A549 (cell line): Measurements from ENCODE around the gene H6PD. TPM values are rescaled to one million over a fixed set of nuclear protein-coding genes. Genes with fewer than 3 reads are reported as not detected.

Source experiments
- ATAC-seq, 2 experiments: fragments of 200-7000 bp in 1 of 2; fragments of >200 bp in 1 of 2; cut with Nextera tagmentation in 1 of 2; cut with Tn5 transposase in 1 of 2; 3 replicates each; pipeline versions ENCODE4 v1.8.0 to v1.9.1; 2018 to 2020; ENCODE audit warnings: mild to moderate bottlenecking in 1 of 2, moderate library complexity in 1 of 2
- CTCF ChIA-PET: fragments of 300-600 bp; sonication (Branson Sonifier 250); formaldehyde crosslinking; extraction: SDS; loops from one replicate; lab custom pipeline; 2021; ENCODE audit warnings: antibody characterized with exemption, inconsistent platforms; lab: Yijun Ruan, JAX
- POLR2A ChIA-PET: fragments of 350-600 bp; formaldehyde crosslinking; extraction: SDS; loops from one replicate; lab custom pipeline; 2021; ENCODE audit warnings: antibody characterized with exemption, inconsistent platforms; lab: Yijun Ruan, JAX
- DNase-seq, 2 experiments: peaks; one replicate each; pipeline versions ENCODE4 v3.0.0 to v3.0.0-alpha.2; 2011 to 2016; ENCODE audit warnings: low read depth in 1 of 2, low spot score in 1 of 2
- FAIRE-seq: peaks from 2 replicates; lab custom pipeline; 2011; peaks lifted over from hg19 to GRCh38; lab: Jason Lieb, UNC
- H3K27ac ChIP-seq, 2 experiments: fragments of >200 bp; sonication (Bioruptor Twin); formaldehyde crosslinking; 3 replicates each; pipeline ENCODE4 v1.5.1; 2016 to 2017
- H3K4me1 ChIP-seq: fragments of >200 bp; sonication (Bioruptor Twin); formaldehyde crosslinking; 3 replicates; pipeline ENCODE4 v1.6.1; 2016
- H3K4me2 ChIP-seq: fragments of >200 bp; sonication (Bioruptor Twin); formaldehyde crosslinking; 3 replicates; pipeline ENCODE4 v1.6.1; 2016
- H3K4me3 ChIP-seq: fragments of >200 bp; sonication (Bioruptor Twin); formaldehyde crosslinking; 3 replicates; pipeline ENCODE4 v1.5.1; 2016
- H3K9me3 ChIP-seq: fragments of >200 bp; sonication (Bioruptor Twin); formaldehyde crosslinking; 3 replicates; pipeline ENCODE4 v1.6.1; 2016
- BCL3 ChIP-seq: fragments of >200 bp; sonication (Bioruptor Twin); formaldehyde crosslinking; IDR thresholded peaks from 3 replicates; pipeline ENCODE4 v1.6.1; 2016
- CEBPB ChIP-seq, 2 experiments: fragments of >200 bp in 1 of 2; sonication (Bioruptor Twin) in 1 of 2; formaldehyde crosslinking in 1 of 2; IDR thresholded peaks; 2 replicates each; pipeline ENCODE4 v1.6.1; 2012 to 2016
- CHD4 ChIP-seq: fragments of 200-600 bp; sonication (generic); IDR thresholded peaks from 2 replicates; pipeline ENCODE4 v1.6.1; 2016; ENCODE audit warnings: antibody characterized with exemption, mild to moderate bottlenecking, borderline replicate concordance
- EHF ChIP-seq: fragments of 250-450 bp; sonication (Bioruptor Pico); IDR thresholded peaks from 2 replicates; pipeline ENCODE4 v1.5.0; 2020; ENCODE audit warnings: mild to moderate bottlenecking
- ESRRA ChIP-seq: fragments of 150-350 bp; IDR thresholded peaks from 2 replicates; pipeline ENCODE4 v1.6.1; 2014; ENCODE audit warnings: mild to moderate bottlenecking, low read length, borderline replicate concordance
- FOSL2 ChIP-seq, 2 experiments: fragments of 450-650 bp in 1 of 2; fragments of >200 bp in 1 of 2; sonication (Bioruptor Twin) in 1 of 2; formaldehyde crosslinking; IDR thresholded peaks; 2 replicates each; pipeline versions ENCODE4 v1.5.0 to v1.6.1; 2016 to 2020; ENCODE audit warnings: mild to moderate bottlenecking in 1 of 2, moderate library complexity in 1 of 2
- KDM5A ChIP-seq: fragments of 200-600 bp; sonication (generic); IDR thresholded peaks from 2 replicates; pipeline ENCODE4 v1.6.1; 2016; ENCODE audit warnings: antibody characterized with exemption, mild to moderate bottlenecking
- NFE2L2 ChIP-seq: fragments of 150-350 bp; conservative IDR thresholded peaks from 2 replicates; pipeline ENCODE4 v1.6.1; 2014; ENCODE audit warnings: low read length
- POLR2A ChIP-seq: IDR thresholded peaks from 2 replicates; pipeline ENCODE4 v1.6.1; 2012; ENCODE audit warnings: mild to moderate bottlenecking, low read length
- RCOR1 ChIP-seq: fragments of 150-350 bp; IDR thresholded peaks from 2 replicates; pipeline ENCODE4 v1.6.1; 2014; ENCODE audit warnings: antibody characterized with exemption, low read length, low read depth
- REST ChIP-seq: fragments of 200-600 bp; sonication (generic); IDR thresholded peaks from 2 replicates; pipeline ENCODE4 v1.6.1; 2016; ENCODE audit warnings: antibody characterized with exemption, mild to moderate bottlenecking, moderate library complexity
- ZC3H11A ChIP-seq: fragments of 450-650 bp; IDR thresholded peaks from 2 replicates; pipeline ENCODE4 v1.6.1; 2014; ENCODE audit warnings: antibody characterized with exemption, mild to moderate bottlenecking
- ZSCAN20 ChIP-seq: fragments of 250-450 bp; sonication (Bioruptor Pico); IDR thresholded peaks from 2 replicates; pipeline ENCODE4 v1.8.0; 2022; ENCODE audit warnings: mild to moderate bottlenecking, moderate library complexity
- WGBS: methylation state at CpG from one replicate; pipeline ENCODE4 v1.1.6; 2017; ENCODE audit errors: missing lambda C conversion rate; 5-methylcytosine and 5-hydroxymethylcytosine counted together
- polyA plus RNA-seq, 4 experiments: library from polyadenylated mRNA; depleted of rRNA in 3 of 4; stranded (reverse); fragments of >200 nt; fragmentation: RNase III in 1 of 4; extraction: RNeasy Plus Mini Kit Qiagen cat#74134 plus additional on column Dnase treatment in 1 of 4; gene quantifications; 2 replicates in 3 of 4; 3 replicates in 1 of 4; pipeline ENCODE4 v1.2.3, GENCODE V29; 2011 to 2017

The H6PD gene
- polyA plus RNA-seq, 2 of the 4 experiments (the other 2 are of a cell fraction): 6.0 to 7.9 TPM

- Histone ChIP-seq H3K9me3 (no peaks in the 10 kb centered on the region), H3K4me1 (no peaks in the 10 kb centered on the region), H3K4me3 (no peak overlapping the region), H3K4me2 (no peak overlapping the region), H3K27ac (no peak overlapping the region)
- TF ChIP-seq REST (no peak), KDM5A (no peak), POLR2A (no peak)
- FAIRE-seq: no peak
- no peak for DNase-seq
- 75% methylated on average over 12 of the region's 13 CpGs for WGBS
- ChIA-PET CTCF (interaction anchor here (1.4 to 1.5 kb wide), 2 partner anchors 14 to 23 kb away, joined by 4 read pairs; partner anchors contain the start of gene H6PD), POLR2A (no interaction called here)
- ATAC-seq: no peak
Observed at GRCh38 chr1:9211291-9211811, 23.2 kb upstream of the H6PD start.

- POLR2A ChIA-PET: no interaction called here
- ATAC-seq: no peak
Observed at GRCh38 chr1:9212735-9213134, 21.8 kb upstream of the H6PD start.

GRCh38 chr1:9213956-9214355, 20.6 kb upstream of the H6PD start:
- Histone ChIP-seq H3K4me3 (no peak overlapping the region), H3K4me2 (no peak overlapping the region)
- ATAC-seq: no peak

More at GRCh38 chr1:9212735-9213134, 21.8 kb upstream of the H6PD start:
- FAIRE-seq: no peak
- TF ChIP-seq ZC3H11A (no peak), BCL3 (no peak), CEBPB (IDR thresholded peaks at IDR 0.05) (no peak), ESRRA (no peak), KDM5A (no peak)
- CTCF ChIA-PET: interaction anchor here (1.0 to 1.5 kb wide), 4 partner anchors 16 to 102 kb away, joined by 3 to 4 read pairs (median 4); partner anchors contain the start of gene H6PD
- 51% methylated on average over 3 of the region's 3 CpGs for WGBS
- H3K9me3 ChIP-seq: no peaks in the 10 kb centered on the region
- no peak overlapping the region for H3K4me2 ChIP-seq
- no peak overlapping the region for H3K4me3 ChIP-seq
- no peak for DNase-seq
- H3K27ac ChIP-seq: no peak overlapping the region
- no peaks in the 10 kb centered on the region for H3K4me1 ChIP-seq

GRCh38 chr1:9218917-9219316, 15.7 kb upstream of the H6PD start:
- 37% methylated on average over 5 of the region's 5 CpGs for WGBS
- Histone ChIP-seq H3K27ac (no peak overlapping the region), H3K4me1 (no peaks in the 10 kb centered on the region), H3K4me2 (no peak overlapping the region), H3K9me3 (no peaks in the 10 kb centered on the region), H3K4me3 (no peak overlapping the region)
- no peak for DNase-seq
- ChIA-PET CTCF (no interaction called here), POLR2A (no interaction called here)
- ATAC-seq: no peak
- FAIRE-seq: no peak
- no peak for TF ChIP-seq RCOR1
- TF ChIP-seq EHF (CRISPR knock-in tag): no peak
- TF ChIP-seq NFE2L2: no peak
- no peak for TF ChIP-seq FOSL2 (IDR thresholded peaks at IDR 0.05)
- TF ChIP-seq FOSL2 (CRISPR knock-in tag; IDR thresholded peaks at IDR 0.05): no peak

More at GRCh38 chr1:9213956-9214355, 20.6 kb upstream of the H6PD start:
- TF ChIP-seq ZSCAN20 (CRISPR knock-in tag): no peak
- no peak for TF ChIP-seq CHD4
- no peak overlapping the region for H3K27ac ChIP-seq
- no peaks in the 10 kb centered on the region for H3K9me3 ChIP-seq
- CTCF ChIA-PET: no interaction called here
- H3K4me1 ChIP-seq: no peaks in the 10 kb centered on the region
- FAIRE-seq (no peak), DNase-seq (no peak)
- POLR2A ChIA-PET: no interaction called here
- 70% methylated on average over 10 of the region's 10 CpGs for WGBS
